Caco-2 (cell line): Measurements from ENCODE around the gene ERGIC1. TPM values are rescaled to one million over a fixed set of nuclear protein-coding genes. Genes with fewer than 3 reads are reported as not detected.

Experiments used
- BruUV-seq: library from RNA; stranded (reverse); fragments of 400-500 nt; replicated peaks from 2 replicates; lab custom pipeline; 2021; lab: Mats Ljungman, UMichigan
- CTCF ChIA-PET: fragments of 300-600 bp; sonication (Branson Sonifier 250); formaldehyde crosslinking; loops from one replicate; lab custom pipeline; 2022; ENCODE audit warnings: antibody characterized with exemption; lab: Charles Lee
- POLR2A ChIA-PET: fragments of 300-600 bp; sonication (Branson Sonifier 250); formaldehyde crosslinking; loops from one replicate; lab custom pipeline; 2022; ENCODE audit warnings: antibody characterized with exemption; lab: Charles Lee
- DNase-seq, 2 experiments: peaks; one replicate each; pipeline versions ENCODE4 v3.0.0 to v3.0.0-alpha.2; 2020 to 2022
- H3K27me3 ChIP-seq: replicated peaks from 2 replicates; pipeline ENCODE4 v1.6.0; 2011; ENCODE audit warnings: low read length; ENCODE audit not compliant: control insufficient read depth, insufficient read depth
- H3K36me3 ChIP-seq: 2 replicates; pipeline ENCODE4 v1.5.1; 2011; ENCODE audit warnings: low read length; ENCODE audit not compliant: control insufficient read depth, insufficient read depth
- H3K4me1 ChIP-seq: fragments of 250-450 bp; sonication (Bioruptor Pico); 2 replicates; pipeline ENCODE4 v1.5.1; 2020; ENCODE audit warnings: mild to moderate bottlenecking
- H3K4me3 ChIP-seq: 2 replicates; pipeline ENCODE4 v1.5.1; 2011; ENCODE audit warnings: low read depth, mild to moderate bottlenecking, control low read depth, low read length
- H3K9me3 ChIP-seq: fragments of 250-450 bp; sonication (Bioruptor Pico); 2 replicates; pipeline ENCODE4 v1.5.1; 2020; ENCODE audit warnings: mild to moderate bottlenecking, moderate library complexity
- H3K27ac Mint-ChIP-seq: one replicate; pipeline ENCODE4 v1.8.0; 2022; ENCODE audit warnings: mixed read lengths; ENCODE audit not compliant: unreplicated experiment
- H3K27me3 Mint-ChIP-seq: one replicate; pipeline ENCODE4 v1.8.0; 2022; ENCODE audit warnings: mixed read lengths; ENCODE audit not compliant: insufficient read depth, unreplicated experiment
- H3K36me3 Mint-ChIP-seq: one replicate; pipeline ENCODE4 v1.8.0; 2022; ENCODE audit warnings: mild to moderate bottlenecking, mixed read lengths; ENCODE audit not compliant: insufficient read depth, unreplicated experiment
- H3K4me1 Mint-ChIP-seq: one replicate; pipeline ENCODE4 v1.8.0; 2022; ENCODE audit warnings: low read depth, mixed read lengths; ENCODE audit not compliant: unreplicated experiment
- H3K4me3 Mint-ChIP-seq: one replicate; pipeline ENCODE4 v1.8.0; 2022; ENCODE audit warnings: mild to moderate bottlenecking, moderate library complexity, mixed read lengths; ENCODE audit not compliant: unreplicated experiment
- H3K9me3 Mint-ChIP-seq: one replicate; pipeline ENCODE4 v1.8.0; 2022; ENCODE audit warnings: mixed read lengths; ENCODE audit not compliant: unreplicated experiment
- CTCF ChIP-seq, 2 experiments: fragments of 200-600 bp in 1 of 2; IDR thresholded peaks; 1 replicate in 1 of 2; 2 replicates in 1 of 2; pipeline versions ENCODE4 v1.5.1 to v1.8.0; 2011 to 2022; ENCODE audit warnings: antibody characterized with exemption in 1 of 2, control low read depth in 1 of 2, inconsistent platforms in 1 of 2, low read depth in 1 of 2, low read length in 1 of 2, mild to moderate bottlenecking in 1 of 2, moderate library complexity in 1 of 2; ENCODE audit not compliant: insufficient read depth in 1 of 2, severe bottlenecking in 1 of 2, unreplicated experiment in 1 of 2
- intact Hi-C: fragments of 100-400 bp; cut with micrococcal nuclease; formaldehyde crosslinking; loops from one replicate; pipeline ENCODE4 v1.10.0; 2022; ENCODE audit not compliant: unreplicated experiment
- total RNA-seq: library from RNA; stranded (reverse); gene quantifications from 2 replicates; pipeline ENCODE4 v1.2.3, GENCODE V29; 2022

ERGIC1 gene
- total RNA-seq, 1 experiment from 2014 or later: 161 TPM

- CTCF ChIA-PET: no interaction called here
- Histone ChIP-seq H3K36me3 (no peaks in the 10 kb centered on the region), H3K4me1 (peaks cover 23% of the 10 kb centered on the region), H3K27me3 (no peaks in the 10 kb centered on the region), H3K9me3 (no peaks in the 10 kb centered on the region; the same call in 1 of the 2 replicates), H3K4me3 (no peak overlapping the region)
- Mint-ChIP-seq H3K27ac (no peak overlapping the region), H3K27me3 (no peaks in the 10 kb centered on the region), H3K4me1 (no peaks in the 10 kb centered on the region), H3K4me3 (no peak overlapping the region), H3K36me3 (no peaks in the 10 kb centered on the region), H3K9me3 (no peaks in the 10 kb centered on the region)
- intact Hi-C loops: no loop called here
- POLR2A ChIA-PET: interaction anchor here (0.9 kb wide), 1 partner anchor 15 kb away, joined by 8 read pairs; no protein-coding TSS in a partner anchor
- TF ChIP-seq CTCF (IDR thresholded peaks at IDR 0.05; ENCODE audit: insufficient read depth in 1 of 2, low read depth in 1 of 2, low read length in 1 of 2, severe bottlenecking in 1 of 2, unreplicated experiment in 1 of 2): no peak
- no peak for DNase-seq
- no TSS peak for BruUV-seq
Measured at GRCh38 chr5:172791726-172792445, 42.2 kb upstream of the ERGIC1 start.

GRCh38 chr5:172792701-172793570, 41.1 kb upstream of the ERGIC1 start:
- TF ChIP-seq CTCF (IDR thresholded peaks at IDR 0.05; ENCODE audit: insufficient read depth in 1 of 2, low read depth in 1 of 2, low read length in 1 of 2, severe bottlenecking in 1 of 2, unreplicated experiment in 1 of 2): no peak
- H3K9me3 Mint-ChIP-seq: no peaks in the 10 kb centered on the region
- H3K4me1 Mint-ChIP-seq: no peaks in the 10 kb centered on the region
- Histone ChIP-seq H3K36me3 (no peaks in the 10 kb centered on the region), H3K9me3 (no peaks in the 10 kb centered on the region; the same call in 1 of the 2 replicates), H3K27me3 (no peaks in the 10 kb centered on the region), H3K4me1 (peaks cover 23% of the 10 kb centered on the region), H3K4me3 (no peak overlapping the region)
- DNase-seq: no peak
- no peak overlapping the region for H3K4me3 Mint-ChIP-seq
- no TSS peak for BruUV-seq
- ChIA-PET POLR2A (no interaction called here), CTCF (no interaction called here)
- no peaks in the 10 kb centered on the region for H3K27me3 Mint-ChIP-seq
- H3K36me3 Mint-ChIP-seq: no peaks in the 10 kb centered on the region
- intact Hi-C loops: no loop called here
- no peak overlapping the region for H3K27ac Mint-ChIP-seq
